Endothelial cell of umbilical vein (primary cell): Measurements from ENCODE around the gene MRTFA. TPM values are rescaled to one million over a fixed set of nuclear protein-coding genes. Genes with fewer than 3 reads are reported as not detected.

Source experiments
- BruUV-seq: library from RNA; stranded (reverse); fragments of 400-500 nt; replicated peaks from 2 replicates; lab custom pipeline; 2021; lab: Mats Ljungman, UMichigan
- CTCF ChIA-PET: fragments of 300-600, 350-600 bp; sonication (Branson Sonifier 250); formaldehyde crosslinking; loops from one replicate; lab custom pipeline; 2021; ENCODE audit warnings: antibody characterized with exemption, inconsistent platforms; lab: Charles Lee
- POLR2A ChIA-PET: fragments of 300-600, 350-600 bp; sonication (Branson Sonifier 250); formaldehyde crosslinking; loops from one replicate; lab custom pipeline; 2021; ENCODE audit warnings: antibody characterized with exemption, inconsistent platforms; lab: Charles Lee
- DNase-seq: peaks from one replicate; pipeline ENCODE4 v3.0.0-alpha.2; 2011; ENCODE audit warnings: low read depth, low spot score
- FAIRE-seq: peaks from 2 replicates; lab custom pipeline; 2011; peaks lifted over from hg19 to GRCh38; lab: Jason Lieb, UNC
- H2AFZ ChIP-seq: 2 replicates; pipeline ENCODE4 v1.6.0; 2012; ENCODE audit warnings: low read depth, low read length, control low read depth, inconsistent platforms
- H3K27ac ChIP-seq: 2 replicates; pipeline ENCODE4 v1.5.1; 2011; ENCODE audit warnings: low read depth, mild to moderate bottlenecking, control low read depth, low read length, moderate library complexity; ENCODE audit not compliant: insufficient read depth
- H3K27me3 ChIP-seq, 2 experiments: 2 replicates each; pipeline versions ENCODE4 v1.6.0 to v1.6.1; 2011; ENCODE audit warnings: low read length in 2 of 2, mixed read lengths in 1 of 2; ENCODE audit not compliant: control insufficient read depth in 2 of 2, insufficient read depth in 2 of 2
- H3K36me3 ChIP-seq, 2 experiments: 2 replicates in 1 of 2; 3 replicates in 1 of 2; pipeline ENCODE4 v1.5.1; 2011; ENCODE audit warnings: low read length in 2 of 2, mild to moderate bottlenecking in 1 of 2, moderate library complexity in 1 of 2; ENCODE audit not compliant: control insufficient read depth in 2 of 2, insufficient read depth in 2 of 2; ENCODE audit errors: extremely low read depth in 1 of 2
- H3K4me1 ChIP-seq: 3 replicates; pipeline ENCODE4 v1.5.1; 2011; ENCODE audit warnings: mild to moderate bottlenecking, low read length; ENCODE audit not compliant: control insufficient read depth, insufficient read depth; ENCODE audit errors: extremely low read depth
- H3K4me2 ChIP-seq: 2 replicates; pipeline ENCODE4 v1.6.1; 2011; ENCODE audit warnings: low read length, control low read depth, mixed read lengths; ENCODE audit not compliant: insufficient read depth
- H3K4me3 ChIP-seq, 3 experiments: fragments of 200-600 bp in 1 of 3; sonication (generic), shearing (Covaris generic) in 1 of 3; replicated peaks in 1 of 3; 2 replicates each; pipeline ENCODE4 v1.5.1; 2011 to 2016; ENCODE audit warnings: control low read depth in 3 of 3, low read length in 3 of 3, mild to moderate bottlenecking in 2 of 3, inconsistent platforms in 1 of 3, low read depth in 1 of 3, moderate library complexity in 1 of 3; ENCODE audit not compliant: insufficient read depth in 1 of 3
- H3K79me2 ChIP-seq: 2 replicates; pipeline ENCODE4 v1.6.0; 2012; ENCODE audit warnings: low read length, inconsistent platforms; ENCODE audit not compliant: control insufficient read depth, insufficient read depth
- H3K9ac ChIP-seq: replicated peaks from 2 replicates; pipeline ENCODE3; 2011; ENCODE audit warnings: low read length, control low read depth; ENCODE audit not compliant: insufficient read depth; ENCODE audit errors: extremely low read depth
- H3K9me1 ChIP-seq: replicated peaks from 3 replicates; pipeline ENCODE4 v1.6.0; 2011; ENCODE audit warnings: mild to moderate bottlenecking, low read length; ENCODE audit not compliant: control insufficient read depth, insufficient read depth; ENCODE audit errors: extremely low read depth
- H3K9me3 ChIP-seq: replicated peaks from 2 replicates; pipeline ENCODE4 v1.5.1; 2012; ENCODE audit warnings: low read length, inconsistent platforms; ENCODE audit not compliant: control insufficient read depth, insufficient read depth
- H4K20me1 ChIP-seq: replicated peaks from 2 replicates; pipeline ENCODE3; 2011; ENCODE audit warnings: mild to moderate bottlenecking, low read length; ENCODE audit not compliant: control insufficient read depth, insufficient read depth; ENCODE audit errors: extremely low read depth
- CTCF ChIP-seq, 2 donors: IDR thresholded peaks; 1 replicate in 1 of 2; 2 replicates in 1 of 2; pipeline ENCODE4 v1.5.1; 2011; ENCODE audit warnings: low read length in 2 of 2, mild to moderate bottlenecking in 2 of 2, moderate library complexity in 2 of 2, control low read depth in 1 of 2, inconsistent platforms in 1 of 2, low read depth in 1 of 2; ENCODE audit not compliant: insufficient read depth in 1 of 2; ENCODE audit errors: extremely low read depth in 1 of 2
- EZH2 ChIP-seq: IDR thresholded peaks from 2 replicates; pipeline ENCODE4 v1.6.1; 2012; ENCODE audit warnings: borderline replicate concordance, low read depth, mild to moderate bottlenecking, moderate library complexity, low read length, inconsistent platforms; ENCODE audit not compliant: severe bottlenecking
- FOS ChIP-seq: IDR thresholded peaks from 2 replicates; pipeline ENCODE4 v1.6.1; 2011; ENCODE audit warnings: mild to moderate bottlenecking, low read length, moderate library complexity, borderline replicate concordance; ENCODE audit not compliant: insufficient read depth
- GATA2 ChIP-seq: IDR thresholded peaks from 2 replicates; pipeline ENCODE4 v1.7.0; 2011; ENCODE audit warnings: low read depth, mild to moderate bottlenecking, moderate library complexity, mixed read lengths, low read length; ENCODE audit not compliant: insufficient read length, insufficient read depth
- JUN ChIP-seq: IDR thresholded peaks from 2 replicates; pipeline ENCODE4 v1.6.1; 2011; ENCODE audit warnings: borderline replicate concordance, low read depth; ENCODE audit not compliant: insufficient read length, insufficient read depth
- MAX ChIP-seq: IDR thresholded peaks from 2 replicates; pipeline ENCODE4 v1.6.1; 2011; ENCODE audit not compliant: insufficient read depth, insufficient read length
- MYC ChIP-seq: IDR thresholded peaks from one replicate; pipeline ENCODE4 v1.6.1; 2011; ENCODE audit warnings: mild to moderate bottlenecking, low read depth, low read length
- POLR2A ChIP-seq: IDR thresholded peaks from 2 replicates; pipeline ENCODE4 v1.6.1; 2012; ENCODE audit warnings: low read depth, mild to moderate bottlenecking, control low read depth, low read length
- POLR2AphosphoS5 ChIP-seq: IDR thresholded peaks from 2 replicates; pipeline ENCODE4 v1.6.1; 2012; ENCODE audit warnings: low read depth, mild to moderate bottlenecking, control low read depth, low read length, moderate library complexity; ENCODE audit not compliant: insufficient read depth
- dilution Hi-C: fragments of 300-500 bp; cut with MboI; formaldehyde crosslinking; loops from one replicate; pipeline ENCODE4 v1.15.0; 2019; ENCODE audit warnings: low sequenced_read_pairs; ENCODE audit not compliant: extremely low pct_ligation_motif_present
- intact Hi-C: fragments of 100-400 bp; cut with micrococcal nuclease; formaldehyde crosslinking; loops from one replicate; pipeline ENCODE4 v1.10.0; 2022
- polyA plus RNA-seq, 4 experiments: library from polyadenylated mRNA; depleted of rRNA in 3 of 4; stranded (reverse) in 3 of 4; unstranded in 1 of 4; fragments of >200 nt; gene quantifications; 2 replicates each; pipeline versions ENCODE4 v1.2.1 to v1.2.3, GENCODE V29; 2011 to 2012; ENCODE audit warnings: missing spikeins in 1 of 4
- total RNA-seq: library from RNA; stranded (reverse); gene quantifications from 2 replicates; pipeline ENCODE4 v1.2.3, GENCODE V29; 2021

Gene MRTFA
- total and polyA plus RNA-seq, 2 donors (not counting 3 experiments of a cell fraction or from before 2014, with no cell fraction given), result 13.6 to 44.1 TPM

- intact Hi-C loops (no loop called here), dilution Hi-C loops (no loop called here)
- H3K9me3 ChIP-seq, result no peaks in the 10 kb centered on the region
- H3K9ac ChIP-seq, result no peak overlapping the region
- H3K4me2 ChIP-seq, result no peak overlapping the region
- H2AFZ ChIP-seq, result no peak overlapping the region
- no peaks in the 10 kb centered on the region for H3K9me1 ChIP-seq
- H3K79me2 ChIP-seq, result peaks cover 6% of the 10 kb centered on the region
- ChIA-PET POLR2A (no interaction called here), CTCF (interaction anchor here (1.0 to 1.1 kb wide), 2 partner anchors 12 to 17 kb away, joined by 3 to 4 read pairs; no protein-coding TSS in a partner anchor)
- DNase-seq (no peak), FAIRE-seq (no peak)
- H4K20me1 ChIP-seq, result no peaks in the 10 kb centered on the region
- no peaks in the 10 kb centered on the region for H3K27me3 ChIP-seq
- no peaks in the 10 kb centered on the region for H3K4me1 ChIP-seq
- no peak for TF ChIP-seq EZH2
- no peak for TF ChIP-seq POLR2AphosphoS5
- no peak for TF ChIP-seq FOS
- TF ChIP-seq CTCF (IDR thresholded peaks at IDR 0.05; ENCODE audit: extremely low read depth in 1 of 2, insufficient read depth in 1 of 2, low read depth in 1 of 2, low read length in 2 of 2), result no peak
- TF ChIP-seq MAX, result no peak
- no peak for TF ChIP-seq GATA2
- TF ChIP-seq JUN, result no peak
- no peak for TF ChIP-seq MYC
- TF ChIP-seq POLR2A, result no peak
- H3K4me3 ChIP-seq, result no peak overlapping the region
- no peaks in the 10 kb centered on the region for H3K36me3 ChIP-seq
- no TSS peak for BruUV-seq
- H3K27ac ChIP-seq, result no peak overlapping the region
Measured at GRCh38 chr22:40453671-40454070, 182.8 kb downstream of the MRTFA start.
